ENCODE measurements around the gene TMEM200B. TPM values are rescaled to one million over a fixed set of nuclear protein-coding genes. Genes with fewer than 3 reads are reported as not detected.

The TMEM200B gene
- total RNA-seq, 1 experiment from 2014 or later, result 11.3 TPM

DNA sequence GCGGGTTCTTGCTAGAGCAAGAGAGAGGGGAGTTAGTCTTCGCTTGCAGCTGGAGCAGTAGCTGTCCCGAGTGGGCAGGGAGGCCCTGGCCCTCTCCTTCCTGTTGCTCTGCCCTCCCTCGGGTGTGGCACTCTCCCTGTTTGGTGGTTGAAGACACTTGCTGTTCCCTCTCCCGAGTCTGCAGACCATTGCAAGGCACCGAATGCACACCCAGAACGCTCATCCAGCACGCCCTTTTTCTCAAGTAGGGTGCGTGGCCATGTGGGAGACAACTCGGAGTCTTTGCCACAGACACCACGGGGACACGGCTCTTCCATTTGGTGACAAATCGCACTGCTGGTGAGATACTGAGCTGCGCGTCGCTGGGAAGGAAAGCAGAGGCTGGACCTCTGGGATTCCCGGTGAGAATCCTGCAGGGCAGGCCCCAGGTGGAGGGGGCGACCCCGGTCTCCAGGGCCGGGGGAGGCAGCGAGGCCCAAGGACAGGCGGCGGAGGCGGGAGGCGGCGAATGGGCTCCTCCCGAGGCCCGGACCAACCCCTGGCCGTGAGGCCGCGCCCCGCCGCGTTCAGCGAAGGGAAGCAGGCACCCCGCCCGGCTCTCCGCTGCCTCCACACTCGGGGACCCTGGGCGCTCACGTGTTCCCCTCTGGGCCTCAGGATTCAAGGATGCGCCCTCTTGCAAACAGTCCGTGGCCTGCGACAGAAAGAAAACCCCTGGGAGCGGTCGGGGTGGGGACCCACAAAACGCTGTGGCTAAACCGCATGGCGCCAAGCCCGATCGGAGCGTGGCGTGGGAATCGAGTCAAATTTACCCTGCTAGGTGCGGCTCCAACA lies 10.4 kb upstream of the TMEM200B start:
- ChIA-PET RAD21 (ENCODE audit: low non-redundant PET in 1 of 2, low total read pairs in 2 of 2, uncharacterized antibody in 2 of 2, unreplicated experiment in 2 of 2) (no interaction called here), CTCF (interaction anchor here (1.1 kb wide), 1 partner anchor 10 kb away, joined by 5 read pairs; the partner anchor contains the start of gene TMEM200B), POLR2A (no interaction called here)
- no peaks in the 10 kb centered on the region for H3K36me3 ChIP-seq (ENCODE audit: control insufficient read depth in 1 of 2, insufficient read depth in 2 of 2, low read length in 2 of 2)
- no peak for DNase-seq (ENCODE audit: low read depth, low spot score)
- no peak overlapping the region for H3K4me2 ChIP-seq (ENCODE audit: low read length)
- no peaks in the 10 kb centered on the region for H3K27me3 ChIP-seq (ENCODE audit: insufficient read depth, low read length)
- H3K9ac ChIP-seq (ENCODE audit: low read length), result no peak overlapping the region
- no peak for ATAC-seq
- H3K4me3 ChIP-seq (replicated peaks in 1 of 2; ENCODE audit: low read depth in 1 of 2, low read length in 2 of 2), result no peak overlapping the region
- peaks cover 0 to 2% of the 10 kb centered on the region in 2 experiments; a peak in 1 of 4 replicates for H3K4me1 ChIP-seq (ENCODE audit: control insufficient read depth in 1 of 2, insufficient read depth in 2 of 2, low read length in 2 of 2)
- no peak overlapping the region for H3K27ac ChIP-seq (ENCODE audit: low read depth, low read length)
- H3K79me2 ChIP-seq (ENCODE audit: insufficient read depth, low read length), result no peaks in the 10 kb centered on the region
- TF ChIP-seq, protein P1, sequence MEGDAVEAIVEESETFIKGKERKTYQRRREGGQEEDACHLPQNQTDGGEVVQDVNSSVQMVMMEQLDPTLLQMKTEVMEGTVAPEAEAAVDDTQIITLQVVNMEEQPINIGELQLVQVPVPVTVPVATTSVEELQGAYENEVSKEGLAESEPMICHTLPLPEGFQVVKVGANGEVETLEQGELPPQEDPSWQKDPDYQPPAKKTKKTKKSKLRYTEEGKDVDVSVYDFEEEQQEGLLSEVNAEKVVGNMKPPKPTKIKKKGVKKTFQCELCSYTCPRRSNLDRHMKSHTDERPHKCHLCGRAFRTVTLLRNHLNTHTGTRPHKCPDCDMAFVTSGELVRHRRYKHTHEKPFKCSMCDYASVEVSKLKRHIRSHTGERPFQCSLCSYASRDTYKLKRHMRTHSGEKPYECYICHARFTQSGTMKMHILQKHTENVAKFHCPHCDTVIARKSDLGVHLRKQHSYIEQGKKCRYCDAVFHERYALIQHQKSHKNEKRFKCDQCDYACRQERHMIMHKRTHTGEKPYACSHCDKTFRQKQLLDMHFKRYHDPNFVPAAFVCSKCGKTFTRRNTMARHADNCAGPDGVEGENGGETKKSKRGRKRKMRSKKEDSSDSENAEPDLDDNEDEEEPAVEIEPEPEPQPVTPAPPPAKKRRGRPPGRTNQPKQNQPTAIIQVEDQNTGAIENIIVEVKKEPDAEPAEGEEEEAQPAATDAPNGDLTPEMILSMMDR (IDR thresholded peaks at IDR 0.05 in 2 of 3, conservative IDR thresholded peaks at IDR 0.05 in 1 of 3; ENCODE audit: borderline replicate concordance in 1 of 3, insufficient read depth in 1 of 3, low read depth in 2 of 3, low read length in 2 of 3), result no peak
- TF ChIP-seq SP1 (IDR thresholded peaks at IDR 0.05; ENCODE audit: low read depth) (no peak), FOSL1 (IDR thresholded peaks at IDR 0.05; ENCODE audit: low read depth) (no peak), YY1 (IDR thresholded peaks at IDR 0.05; ENCODE audit: extremely low read depth, insufficient replicate concordance, low read depth, low read length) (no peak), SRF (IDR thresholded peaks at IDR 0.05; ENCODE audit: low read depth) (no peak), EZH2 (IDR thresholded peaks at IDR 0.05) (no peak), CEBPB (IDR thresholded peaks at IDR 0.05; ENCODE audit: low read depth) (no peak), EGR1 (IDR thresholded peaks at IDR 0.05; ENCODE audit: low read depth) (no peak), ZFX (IDR thresholded peaks at IDR 0.05) (no peak), JUND (IDR thresholded peaks at IDR 0.05) (no peak), POLR2AphosphoS5 (IDR thresholded peaks at IDR 0.05; ENCODE audit: low read depth, low read length) (no peak), RAD21 (IDR thresholded peaks at IDR 0.05; ENCODE audit: low read depth) (no peak)
- TF ChIP-seq, protein P2, sequence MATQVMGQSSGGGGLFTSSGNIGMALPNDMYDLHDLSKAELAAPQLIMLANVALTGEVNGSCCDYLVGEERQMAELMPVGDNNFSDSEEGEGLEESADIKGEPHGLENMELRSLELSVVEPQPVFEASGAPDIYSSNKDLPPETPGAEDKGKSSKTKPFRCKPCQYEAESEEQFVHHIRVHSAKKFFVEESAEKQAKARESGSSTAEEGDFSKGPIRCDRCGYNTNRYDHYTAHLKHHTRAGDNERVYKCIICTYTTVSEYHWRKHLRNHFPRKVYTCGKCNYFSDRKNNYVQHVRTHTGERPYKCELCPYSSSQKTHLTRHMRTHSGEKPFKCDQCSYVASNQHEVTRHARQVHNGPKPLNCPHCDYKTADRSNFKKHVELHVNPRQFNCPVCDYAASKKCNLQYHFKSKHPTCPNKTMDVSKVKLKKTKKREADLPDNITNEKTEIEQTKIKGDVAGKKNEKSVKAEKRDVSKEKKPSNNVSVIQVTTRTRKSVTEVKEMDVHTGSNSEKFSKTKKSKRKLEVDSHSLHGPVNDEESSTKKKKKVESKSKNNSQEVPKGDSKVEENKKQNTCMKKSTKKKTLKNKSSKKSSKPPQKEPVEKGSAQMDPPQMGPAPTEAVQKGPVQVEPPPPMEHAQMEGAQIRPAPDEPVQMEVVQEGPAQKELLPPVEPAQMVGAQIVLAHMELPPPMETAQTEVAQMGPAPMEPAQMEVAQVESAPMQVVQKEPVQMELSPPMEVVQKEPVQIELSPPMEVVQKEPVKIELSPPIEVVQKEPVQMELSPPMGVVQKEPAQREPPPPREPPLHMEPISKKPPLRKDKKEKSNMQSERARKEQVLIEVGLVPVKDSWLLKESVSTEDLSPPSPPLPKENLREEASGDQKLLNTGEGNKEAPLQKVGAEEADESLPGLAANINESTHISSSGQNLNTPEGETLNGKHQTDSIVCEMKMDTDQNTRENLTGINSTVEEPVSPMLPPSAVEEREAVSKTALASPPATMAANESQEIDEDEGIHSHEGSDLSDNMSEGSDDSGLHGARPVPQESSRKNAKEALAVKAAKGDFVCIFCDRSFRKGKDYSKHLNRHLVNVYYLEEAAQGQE (IDR thresholded peaks at IDR 0.05; ENCODE audit: low read depth), result no peak
- TF ChIP-seq, protein P3, sequence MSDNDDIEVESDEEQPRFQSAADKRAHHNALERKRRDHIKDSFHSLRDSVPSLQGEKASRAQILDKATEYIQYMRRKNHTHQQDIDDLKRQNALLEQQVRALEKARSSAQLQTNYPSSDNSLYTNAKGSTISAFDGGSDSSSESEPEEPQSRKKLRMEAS (IDR thresholded peaks at IDR 0.05), result no peak
- TF ChIP-seq, protein P4, sequence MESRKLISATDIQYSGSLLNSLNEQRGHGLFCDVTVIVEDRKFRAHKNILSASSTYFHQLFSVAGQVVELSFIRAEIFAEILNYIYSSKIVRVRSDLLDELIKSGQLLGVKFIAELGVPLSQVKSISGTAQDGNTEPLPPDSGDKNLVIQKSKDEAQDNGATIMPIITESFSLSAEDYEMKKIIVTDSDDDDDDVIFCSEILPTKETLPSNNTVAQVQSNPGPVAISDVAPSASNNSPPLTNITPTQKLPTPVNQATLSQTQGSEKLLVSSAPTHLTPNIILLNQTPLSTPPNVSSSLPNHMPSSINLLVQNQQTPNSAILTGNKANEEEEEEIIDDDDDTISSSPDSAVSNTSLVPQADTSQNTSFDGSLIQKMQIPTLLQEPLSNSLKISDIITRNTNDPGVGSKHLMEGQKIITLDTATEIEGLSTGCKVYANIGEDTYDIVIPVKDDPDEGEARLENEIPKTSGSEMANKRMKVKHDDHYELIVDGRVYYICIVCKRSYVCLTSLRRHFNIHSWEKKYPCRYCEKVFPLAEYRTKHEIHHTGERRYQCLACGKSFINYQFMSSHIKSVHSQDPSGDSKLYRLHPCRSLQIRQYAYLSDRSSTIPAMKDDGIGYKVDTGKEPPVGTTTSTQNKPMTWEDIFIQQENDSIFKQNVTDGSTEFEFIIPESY (IDR thresholded peaks at IDR 0.05; ENCODE audit: extremely low read depth, insufficient replicate concordance, low read length), result no peak
- TF ChIP-seq, protein P5, sequence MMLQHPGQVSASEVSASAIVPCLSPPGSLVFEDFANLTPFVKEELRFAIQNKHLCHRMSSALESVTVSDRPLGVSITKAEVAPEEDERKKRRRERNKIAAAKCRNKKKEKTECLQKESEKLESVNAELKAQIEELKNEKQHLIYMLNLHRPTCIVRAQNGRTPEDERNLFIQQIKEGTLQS (IDR thresholded peaks at IDR 0.05), result no peak
- intact Hi-C loops (cut with micrococcal nuclease), result no loop called here
- no TSS peak for BruUV-seq (replicated peaks)
- no peaks in the 10 kb centered on the region for H4K20me1 ChIP-seq (ENCODE audit: insufficient read depth)
- no peak overlapping the region for H2AFZ ChIP-seq (ENCODE audit: low read depth, low read length, poor library complexity, severe bottlenecking)
- H3K9me3 ChIP-seq (ENCODE audit: control insufficient read depth in 1 of 2, insufficient read depth in 1 of 2, low read depth in 1 of 2, low read length in 2 of 2), result no peaks in the 10 kb centered on the region
- H3K9me2 ChIP-seq (ENCODE audit: insufficient read depth), result no peaks in the 10 kb centered on the region

Measured in HCT116 (cell line).